GM19372 (cell line): Measurements from ENCODE around the gene CCDC149.

Experiments used
- ATAC-seq: cut with Tn5 transposase; IDR thresholded peaks from one replicate; pipeline ENCODE4 v1.9.1; 2021; ENCODE audit warnings: mild to moderate bottlenecking, low read depth, moderate library complexity; ENCODE audit not compliant: unreplicated experiment

The CCDC149 gene

DNA sequence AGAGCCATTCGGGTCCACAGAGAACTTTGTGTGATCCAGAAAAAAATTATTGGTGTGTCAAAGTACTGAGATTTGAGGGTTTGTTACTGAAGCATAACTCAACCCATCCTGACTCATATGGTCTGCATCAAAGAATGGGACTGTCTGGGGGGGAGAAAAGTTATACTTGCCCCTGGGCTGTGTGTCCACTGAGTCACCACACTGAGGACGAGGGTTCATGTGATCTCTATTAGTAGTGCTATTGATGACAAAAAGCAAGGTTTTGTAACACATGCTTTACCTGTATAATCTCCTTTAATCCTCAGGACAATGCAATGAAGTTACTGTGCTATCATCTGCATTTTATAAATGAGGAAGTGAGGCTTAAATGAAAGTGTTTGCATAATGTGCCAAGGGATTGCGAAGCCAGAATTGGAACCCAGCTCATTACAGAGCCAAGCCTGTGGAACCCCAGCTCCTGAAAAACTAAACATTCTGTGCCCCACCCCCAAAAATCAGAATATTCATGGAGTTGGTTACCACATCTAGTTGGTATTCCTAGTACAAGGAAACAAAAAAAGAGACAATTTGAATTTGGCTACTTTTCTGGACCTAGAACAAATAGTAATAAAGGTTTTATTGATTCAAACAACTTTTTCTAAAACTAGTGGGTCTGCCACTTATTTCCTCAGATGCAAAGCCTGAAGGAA lies 31.2 kb downstream of the CCDC149 start:
- no peak for ATAC-seq

- ATAC-seq = no peak
Measured at GRCh38 chr4:24880186-24880585, 32.7 kb downstream of the CCDC149 start.

GRCh38 chr4:24878636-24879016 lies 34.2 kb downstream of the CCDC149 start:
- no peak for ATAC-seq

DNA sequence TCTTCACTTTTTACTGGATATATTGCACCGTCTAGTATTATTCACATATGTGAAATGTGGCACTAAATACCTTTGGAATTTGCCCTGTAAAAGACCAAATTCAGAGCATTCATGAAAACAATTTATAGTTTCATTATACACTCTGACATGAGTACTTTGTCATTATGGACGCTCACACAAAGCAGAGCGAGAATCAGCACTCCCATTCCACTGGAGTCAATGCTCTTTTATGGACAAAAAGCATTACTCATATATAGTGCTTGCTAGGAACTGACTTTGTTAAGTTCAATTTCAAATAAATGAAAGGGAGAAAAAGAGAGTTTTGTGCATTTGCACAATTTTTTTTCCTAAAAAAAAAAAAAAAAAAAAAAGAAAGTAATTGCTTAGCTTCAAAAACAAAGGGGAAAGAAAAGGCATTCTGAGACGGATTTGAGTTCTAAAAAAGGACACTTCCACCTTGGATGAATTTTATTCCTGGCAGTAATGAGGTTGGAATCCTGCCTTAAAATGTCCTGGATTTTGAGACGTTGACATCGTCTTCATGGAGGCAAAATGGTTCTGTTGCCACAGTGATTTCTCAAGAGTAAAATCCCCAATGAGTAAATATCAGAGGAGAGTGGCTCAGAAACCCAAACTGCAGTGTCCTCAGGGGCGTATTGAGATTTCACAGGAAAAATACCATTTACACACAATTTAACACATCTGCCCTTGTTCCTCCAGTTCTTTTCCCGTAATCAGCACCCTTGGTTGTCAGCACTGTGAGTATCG lies 34.8 kb downstream of the CCDC149 start:
- ATAC-seq = no peak

GRCh38 chr4:24876431-24876830 lies 36.4 kb downstream of the CCDC149 start:
- ATAC-seq = no peak

GRCh38 chr4:24872720-24873119 lies 40.1 kb downstream of the CCDC149 start:
- no peak for ATAC-seq

DNA sequence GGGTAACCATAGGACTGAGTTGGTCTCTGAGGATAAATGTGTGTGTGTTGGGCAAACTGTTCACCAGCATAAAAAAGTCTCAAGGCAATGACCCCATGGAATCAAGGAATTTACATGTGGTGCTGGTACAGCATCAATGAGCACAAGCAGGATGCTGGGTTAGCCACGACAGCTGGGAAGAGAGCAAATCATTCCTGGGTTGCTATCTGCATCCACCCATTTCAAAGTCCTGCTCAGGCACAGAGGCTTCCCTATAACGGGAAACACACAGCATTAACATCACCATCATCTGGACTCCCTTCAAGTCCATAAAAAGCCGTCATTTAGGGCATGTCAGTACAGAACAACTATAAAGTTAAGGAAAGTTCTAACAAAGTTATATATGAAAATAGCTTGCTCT lies 41.6 kb downstream of the CCDC149 start:
- ATAC-seq = no peak

- no peak for ATAC-seq
Measured at GRCh38 chr4:24867766-24868296, 45.0 kb downstream of the CCDC149 start.

DNA sequence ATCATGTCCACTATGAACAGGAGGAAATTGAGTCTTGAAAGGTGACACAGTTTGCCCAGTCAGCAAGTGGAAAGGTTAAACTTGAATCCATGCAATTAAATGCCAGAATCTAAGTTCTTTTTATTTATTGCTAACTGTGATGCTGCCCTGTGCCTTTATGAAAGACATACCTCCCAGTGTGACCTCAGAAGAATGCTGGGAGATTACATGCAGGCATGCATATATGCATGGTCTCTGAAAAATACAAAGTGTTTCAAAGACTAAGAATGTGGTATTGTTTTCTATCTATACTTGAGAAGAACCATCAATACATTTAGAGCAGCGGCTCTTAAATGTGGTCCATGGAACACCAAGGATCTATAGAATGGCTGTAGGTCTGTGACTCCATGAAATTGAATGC lies 45.6 kb downstream of the CCDC149 start:
- ATAC-seq = no peak

- no peak for ATAC-seq
Measured at GRCh38 chr4:24865401-24865800, 47.4 kb downstream of the CCDC149 start.

DNA sequence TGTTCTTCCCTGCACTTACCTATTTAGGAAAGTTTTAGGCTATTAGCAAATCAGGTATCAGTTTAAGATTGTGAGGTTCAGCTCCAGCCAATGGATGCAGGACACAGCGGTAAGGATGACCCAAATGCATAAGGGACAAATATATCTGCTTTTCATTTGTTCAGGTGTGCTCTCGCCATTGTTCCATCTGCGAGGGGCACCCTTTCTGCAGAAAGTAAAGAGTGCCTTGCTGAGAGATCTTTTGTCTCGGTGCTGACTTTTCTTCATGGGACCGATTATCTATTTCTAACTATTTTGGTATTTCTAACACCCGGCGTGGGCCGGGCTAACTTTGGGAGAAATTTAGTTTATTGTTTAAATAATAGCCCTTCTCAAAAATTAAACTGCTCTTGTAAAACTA lies 49.0 kb downstream of the CCDC149 start:
- ATAC-seq = no peak

DNA sequence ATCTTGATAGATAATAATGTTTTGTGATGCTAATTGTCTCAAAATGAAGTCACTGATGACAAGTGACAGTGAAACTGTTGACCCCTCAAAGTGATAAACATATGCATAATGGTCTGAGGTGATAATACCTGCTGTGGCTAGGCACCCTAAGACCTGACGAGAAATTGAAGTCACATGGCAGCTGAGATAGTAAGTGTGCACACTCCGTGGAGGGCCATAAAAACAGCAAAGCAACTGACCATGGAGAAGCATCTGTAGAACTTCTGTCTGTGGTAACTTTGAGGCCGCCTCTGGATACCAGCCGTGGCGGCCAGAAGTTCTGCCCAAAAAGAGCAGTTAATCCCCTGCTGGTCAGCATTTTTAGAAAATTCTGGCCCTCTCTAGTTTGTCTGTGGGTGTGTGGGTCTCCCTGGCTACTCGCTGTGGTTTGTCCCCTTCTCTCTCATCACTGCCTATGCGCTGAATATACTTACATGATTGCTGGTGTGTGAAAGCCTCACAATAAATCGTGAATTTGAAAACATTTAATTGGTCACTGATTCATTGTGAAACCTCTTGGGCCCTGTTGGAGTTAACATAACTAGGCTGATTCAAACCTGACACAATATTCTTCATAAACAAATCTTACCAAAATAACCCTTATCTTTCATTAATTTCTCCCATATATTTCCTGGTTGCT lies 50.6 kb downstream of the CCDC149 start:
- no peak for ATAC-seq

GRCh38 chr4:24858550-24858949 lies 54.3 kb downstream of the CCDC149 start:
- no peak for ATAC-seq

DNA sequence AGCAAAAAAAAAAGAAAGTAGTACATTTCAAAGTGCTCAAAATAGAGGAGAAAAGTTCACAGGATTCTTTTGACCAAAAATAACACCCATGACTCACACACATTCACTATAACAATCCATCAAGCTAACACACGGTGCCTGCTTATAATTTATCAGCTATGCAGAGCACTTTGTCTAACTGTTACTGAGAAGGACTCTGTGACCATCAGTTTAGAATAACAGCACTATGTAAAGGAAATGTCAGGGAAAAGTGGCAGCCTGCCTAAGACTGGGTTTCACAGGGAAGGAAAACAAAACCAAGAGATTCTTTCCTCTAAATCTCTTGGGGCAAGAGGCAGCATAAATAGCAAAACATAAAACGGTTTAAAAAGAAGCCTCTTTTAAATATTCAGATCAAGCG lies 54.8 kb downstream of the CCDC149 start:
- no peak for ATAC-seq

GRCh38 chr4:24856586-24856985 lies 56.3 kb downstream of the CCDC149 start:
- peak; percentile 88 for ATAC-seq

DNA sequence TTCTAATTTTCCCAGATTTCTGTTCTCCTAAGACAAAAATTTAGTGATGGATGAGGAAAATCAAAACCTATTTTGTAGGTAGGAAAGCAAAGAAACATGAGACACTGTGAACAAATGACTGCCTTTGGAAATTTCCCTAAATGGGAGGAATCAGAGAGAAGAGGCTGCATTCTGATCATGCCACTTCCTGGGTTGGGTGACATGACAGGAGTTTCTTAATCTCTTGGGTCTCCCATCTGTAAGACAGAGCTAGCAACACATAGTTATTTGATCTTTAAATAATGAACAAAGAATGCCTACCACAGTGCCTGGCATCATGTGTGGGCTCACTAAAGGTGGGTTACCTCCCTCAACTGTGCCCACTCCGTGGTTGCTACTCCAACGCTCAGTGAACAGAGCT lies 57.1 kb downstream of the CCDC149 start:
- ATAC-seq = no peak

DNA sequence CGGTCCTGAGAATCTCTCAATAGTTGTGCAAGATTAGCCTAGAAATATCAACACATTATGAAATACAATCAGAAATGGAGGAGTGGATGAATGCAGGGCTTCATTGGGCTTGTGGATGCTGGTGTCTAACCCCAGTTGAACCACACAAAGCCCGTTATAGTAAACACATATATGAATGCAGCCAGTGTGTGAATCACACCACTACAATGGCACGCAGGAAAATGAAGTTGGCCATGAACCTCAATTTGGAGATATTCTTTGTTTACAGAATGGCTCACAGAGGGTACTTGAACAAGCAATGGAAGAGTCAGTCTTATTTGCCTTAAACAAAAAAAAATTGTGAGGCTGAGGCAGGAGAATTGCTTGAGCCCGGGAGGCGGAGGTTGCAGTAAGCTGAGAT lies 59.7 kb downstream of the CCDC149 start:
- ATAC-seq = no peak

DNA sequence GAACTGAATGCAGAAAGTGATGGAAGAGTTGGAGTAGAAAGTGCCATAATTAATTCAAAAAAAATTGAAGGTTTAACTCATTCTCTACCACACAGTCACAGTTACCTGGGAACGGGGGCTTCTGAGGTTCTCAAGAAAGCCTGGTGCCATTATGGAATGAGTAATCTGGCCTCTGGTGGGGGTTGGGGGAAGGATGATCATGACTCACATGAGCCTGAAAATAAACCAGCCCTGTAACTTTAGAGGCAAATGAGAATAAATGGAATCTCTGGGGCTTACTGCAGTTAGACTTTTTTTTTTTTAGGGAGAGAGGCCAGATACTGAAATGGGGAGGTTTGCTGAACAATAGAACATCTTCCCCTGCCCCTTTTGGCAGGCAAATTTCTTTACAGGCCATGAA lies 62.2 kb downstream of the CCDC149 start:
- no peak for ATAC-seq

GRCh38 chr4:24849756-24850155 lies 63.1 kb downstream of the CCDC149 start:
- ATAC-seq = no peak

GRCh38 chr4:24849351-24849750 lies 63.5 kb downstream of the CCDC149 start:
- no peak for ATAC-seq

DNA sequence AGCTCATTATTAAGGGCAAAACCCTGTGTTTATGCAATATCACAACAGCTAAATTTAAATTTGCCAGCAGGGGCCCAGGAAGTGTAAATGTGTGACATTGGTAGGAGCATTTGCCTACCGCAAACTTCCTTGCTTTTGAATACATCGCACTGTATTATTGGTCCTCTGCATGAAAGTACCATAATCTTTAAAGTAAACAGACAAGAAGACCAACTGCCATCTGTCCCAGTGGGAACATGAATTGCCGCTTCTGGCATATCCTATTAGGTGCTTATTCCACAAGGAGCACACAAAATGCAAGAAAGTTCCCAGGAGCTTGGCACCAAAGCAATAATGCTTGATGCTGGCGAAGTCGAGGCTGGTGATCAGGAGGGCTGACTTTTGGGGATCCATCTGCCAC lies 66.1 kb downstream of the CCDC149 start:
- no peak for ATAC-seq
